Measurements from ENCODE around the gene RBPJ.

The RBPJ gene

DNA sequence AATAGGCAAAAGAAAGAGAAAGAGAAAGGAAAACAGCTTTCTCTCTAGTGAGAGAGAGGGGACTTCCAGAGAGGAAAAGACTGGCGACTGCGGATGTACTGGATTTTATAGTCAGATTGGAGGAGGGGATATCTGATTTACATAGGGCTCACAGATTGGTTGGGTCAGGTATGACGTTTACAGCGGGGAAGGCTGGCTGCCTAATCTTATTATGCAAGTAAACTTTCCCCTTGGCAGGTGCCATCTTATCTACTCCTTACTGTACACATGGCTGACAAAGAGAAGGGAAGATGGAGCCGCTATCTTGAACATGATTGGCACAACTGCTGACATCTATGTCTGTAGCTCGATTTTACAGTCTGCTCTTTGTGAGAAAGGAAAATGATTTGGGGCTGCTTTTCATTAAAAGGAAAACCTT lies 25.4 kb downstream of the RBPJ start:
- peaks cover 8% of the 10 kb centered on the region for H3K79me1 ChIP-seq (ENCODE audit: low read length)
- H3K56ac ChIP-seq (ENCODE audit: low read length) = no peak overlapping the region
- no peak overlapping the region for H2BK5ac ChIP-seq (ENCODE audit: low read length)
- no peak overlapping the region for H2AK5ac ChIP-seq (ENCODE audit: low read length)
- H3K18ac ChIP-seq (ENCODE audit: low read length) = no peak overlapping the region
- H3K27ac ChIP-seq (ENCODE audit: low read depth, low read length) = no peak overlapping the region
- no peak overlapping the region for H3K4me3 ChIP-seq (ENCODE audit: low read length)
- H3K4ac ChIP-seq (ENCODE audit: low read depth, low read length) = no peak overlapping the region
- no peak overlapping the region for H3K23ac ChIP-seq (ENCODE audit: low read length)
- peak; percentile 57 for DNase-seq
- H3K36me3 ChIP-seq (ENCODE audit: control insufficient read depth, insufficient read depth, low read length) = no peaks in the 10 kb centered on the region
- no peak overlapping the region for H4K5ac ChIP-seq (ENCODE audit: low read length)
- no peak overlapping the region for H2BK120ac ChIP-seq (ENCODE audit: low read depth, low read length)
- no peaks in the 10 kb centered on the region for H3K27me3 ChIP-seq (ENCODE audit: insufficient read depth, low read length, poor library complexity)
- WGBS (ENCODE audit: extremely low coverage, insufficient coverage, low lambda C conversion rate) = no CpG with 5 or more reads among the region's 6 CpGs
- H4K8ac ChIP-seq (ENCODE audit: low read depth, low read length) = no peak overlapping the region
- H3K4me1 ChIP-seq (ENCODE audit: control insufficient read depth, low read depth, low read length) = peaks cover 2% of the 10 kb centered on the region
- H3K9ac ChIP-seq (ENCODE audit: low read length) = no peak overlapping the region
- no peak overlapping the region for H3K4me2 ChIP-seq (ENCODE audit: low read length)
- peaks cover 69% of the 10 kb centered on the region for H3K79me2 ChIP-seq (ENCODE audit: control insufficient read depth, insufficient read depth, low read length)
- H2BK15ac ChIP-seq (replicated peaks; ENCODE audit: low read depth) = no peak overlapping the region

DNA sequence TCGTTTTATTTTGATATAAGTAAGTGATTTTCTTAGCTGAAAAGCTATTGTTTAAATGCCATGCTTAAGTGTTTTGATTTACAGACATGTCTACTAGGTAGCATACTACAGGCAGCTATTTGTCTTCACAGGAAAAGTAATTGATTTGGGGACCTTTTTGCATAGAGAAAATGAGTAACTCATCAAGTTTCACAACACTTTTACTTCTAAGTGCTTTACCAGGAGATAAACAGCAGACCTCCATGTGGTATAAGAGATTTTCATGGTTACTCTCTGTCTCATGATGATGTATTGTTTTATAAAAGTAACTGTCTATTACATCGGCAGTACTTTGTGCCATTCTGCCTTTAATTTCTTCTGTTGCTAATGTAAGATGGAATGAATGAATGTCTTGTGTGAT lies 28.7 kb downstream of the RBPJ start:
- Histone ChIP-seq H3K79me1 (ENCODE audit: low read length) (peaks cover 3% of the 10 kb centered on the region), H3K18ac (ENCODE audit: low read length) (no peak overlapping the region), H3K23ac (ENCODE audit: low read length) (no peak overlapping the region), H3K4me2 (ENCODE audit: low read length) (no peak overlapping the region), H2BK5ac (ENCODE audit: low read length) (no peak overlapping the region), H3K56ac (ENCODE audit: low read length) (no peak overlapping the region), H3K27ac (ENCODE audit: low read depth, low read length) (no peak overlapping the region), H2AK5ac (ENCODE audit: low read length) (no peak overlapping the region), H3K4me1 (ENCODE audit: control insufficient read depth, low read depth, low read length) (no peaks in the 10 kb centered on the region), H3K9ac (ENCODE audit: low read length) (no peak overlapping the region), H3K4me3 (ENCODE audit: low read length) (no peak overlapping the region), H4K8ac (ENCODE audit: low read depth, low read length) (no peak overlapping the region), H2BK120ac (ENCODE audit: low read depth, low read length) (no peak overlapping the region), H3K27me3 (ENCODE audit: insufficient read depth, low read length, poor library complexity) (no peaks in the 10 kb centered on the region), H4K5ac (ENCODE audit: low read length) (no peak overlapping the region), H3K79me2 (ENCODE audit: control insufficient read depth, insufficient read depth, low read length) (peaks cover 62% of the 10 kb centered on the region), H2BK15ac (replicated peaks; ENCODE audit: low read depth) (no peak overlapping the region), H3K4ac (ENCODE audit: low read depth, low read length) (no peak overlapping the region), H3K36me3 (ENCODE audit: control insufficient read depth, insufficient read depth, low read length) (no peaks in the 10 kb centered on the region)
- DNase-seq = no peak
- WGBS (ENCODE audit: extremely low coverage, insufficient coverage, low lambda C conversion rate) = no CpG with 5 or more reads among the region's 2 CpGs

DNA sequence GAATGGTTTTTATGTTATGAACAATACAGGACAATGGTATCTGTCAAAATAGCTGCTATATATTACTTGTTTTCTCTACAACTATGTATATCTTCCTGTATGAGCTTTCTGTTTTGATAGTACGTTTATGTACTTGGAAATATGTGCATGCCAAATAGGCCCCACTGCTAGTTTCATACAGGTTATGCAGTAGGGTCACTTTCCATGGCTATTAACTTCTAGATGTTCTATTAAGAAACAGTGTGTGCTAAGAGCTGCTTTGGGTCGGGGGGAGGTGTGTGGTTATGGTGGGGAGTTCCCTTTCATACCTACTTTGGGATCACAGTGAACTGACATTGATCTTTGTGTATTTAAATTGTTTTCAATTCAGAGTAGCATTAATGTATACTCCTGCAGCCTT lies 30.9 kb downstream of the RBPJ start:
- H2BK120ac ChIP-seq (ENCODE audit: low read depth, low read length) = no peak overlapping the region
- no peak overlapping the region for H2BK15ac ChIP-seq (replicated peaks; ENCODE audit: low read depth)
- peaks cover 66% of the 10 kb centered on the region for H3K79me2 ChIP-seq (ENCODE audit: control insufficient read depth, insufficient read depth, low read length)
- H3K23ac ChIP-seq (ENCODE audit: low read length) = no peak overlapping the region
- H3K56ac ChIP-seq (ENCODE audit: low read length) = no peak overlapping the region
- H3K9ac ChIP-seq (ENCODE audit: low read length) = no peak overlapping the region
- H3K27ac ChIP-seq (ENCODE audit: low read depth, low read length) = no peak overlapping the region
- no peak overlapping the region for H3K4me3 ChIP-seq (ENCODE audit: low read length)
- no peaks in the 10 kb centered on the region for H3K4me1 ChIP-seq (ENCODE audit: control insufficient read depth, low read depth, low read length)
- no peak overlapping the region for H4K5ac ChIP-seq (ENCODE audit: low read length)
- no peaks in the 10 kb centered on the region for H3K36me3 ChIP-seq (ENCODE audit: control insufficient read depth, insufficient read depth, low read length)
- peak overlapping the region; percentile 81 for H4K8ac ChIP-seq (ENCODE audit: low read depth, low read length)
- DNase-seq = no peak
- H2AK5ac ChIP-seq (ENCODE audit: low read length) = no peak overlapping the region
- no peak overlapping the region for H2BK5ac ChIP-seq (ENCODE audit: low read length)
- no peak overlapping the region for H3K4me2 ChIP-seq (ENCODE audit: low read length)
- WGBS (ENCODE audit: extremely low coverage, insufficient coverage, low lambda C conversion rate) = no CpG with 5 or more reads among the region's 2 CpGs
- H3K27me3 ChIP-seq (ENCODE audit: insufficient read depth, low read length, poor library complexity) = no peaks in the 10 kb centered on the region
- H3K18ac ChIP-seq (ENCODE audit: low read length) = no peak overlapping the region
- H3K4ac ChIP-seq (ENCODE audit: low read depth, low read length) = no peak overlapping the region
- peaks cover 5% of the 10 kb centered on the region for H3K79me1 ChIP-seq (ENCODE audit: low read length)

DNA sequence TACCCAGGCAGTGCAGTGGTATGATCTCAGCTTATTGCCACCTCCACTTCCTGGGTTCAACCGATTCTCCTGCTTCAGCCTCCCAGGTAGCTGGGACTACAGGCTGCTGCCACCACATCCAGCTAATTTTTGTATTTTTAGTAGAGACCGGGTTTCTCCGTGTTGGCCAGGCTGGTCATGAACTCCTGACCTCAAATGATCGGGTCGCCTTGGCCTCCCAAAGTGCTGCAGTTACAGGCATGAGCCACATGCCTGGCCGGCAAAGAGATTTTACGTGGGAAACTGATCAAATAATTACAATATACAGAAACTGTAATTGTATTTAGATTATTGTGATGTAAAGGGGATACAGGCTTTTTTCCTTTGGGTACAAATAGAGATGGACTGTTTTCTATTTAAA lies 33.7 kb downstream of the RBPJ start:
- WGBS (ENCODE audit: extremely low coverage, insufficient coverage, low lambda C conversion rate) = no CpG with 5 or more reads among the region's 7 CpGs

DNA sequence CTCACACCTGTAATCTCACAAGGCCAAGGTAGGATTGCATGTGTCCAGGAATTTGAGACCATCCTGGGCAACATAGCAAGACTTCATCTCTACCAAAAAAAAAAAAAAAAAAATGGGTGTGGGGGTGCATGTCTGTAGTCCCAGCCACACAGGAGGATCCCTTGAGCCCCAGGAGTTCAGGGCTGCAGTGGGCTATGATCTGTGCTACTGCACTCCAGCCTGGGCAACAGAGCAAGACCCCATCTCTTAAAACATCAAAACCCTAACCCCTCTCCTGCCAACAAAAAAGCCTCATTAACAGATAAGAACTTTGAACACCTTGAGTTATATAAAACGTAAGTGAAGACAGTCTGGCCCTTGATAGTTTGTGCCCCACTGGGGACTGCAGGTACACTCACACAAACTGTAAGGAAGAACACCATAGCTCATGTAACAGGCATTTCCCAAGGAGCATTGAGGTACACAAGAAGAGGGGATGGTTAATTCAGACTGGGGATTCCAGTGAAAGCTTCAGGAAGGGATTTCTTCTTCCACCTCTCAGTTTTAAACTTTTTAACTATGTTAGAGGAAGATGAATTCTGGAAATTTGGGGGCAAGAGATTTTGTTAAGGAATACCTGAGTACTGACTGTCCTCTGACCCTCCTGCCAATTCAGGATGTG lies 34.7 kb downstream of the RBPJ start:
- Histone ChIP-seq H3K23ac (ENCODE audit: low read length) (no peak overlapping the region), H3K79me1 (ENCODE audit: low read length) (peaks cover 4% of the 10 kb centered on the region), H3K79me2 (ENCODE audit: control insufficient read depth, insufficient read depth, low read length) (peaks cover 66% of the 10 kb centered on the region), H3K4me2 (ENCODE audit: low read length) (no peak overlapping the region), H4K8ac (ENCODE audit: low read depth, low read length) (no peak overlapping the region), H2AK5ac (ENCODE audit: low read length) (no peak overlapping the region), H3K27me3 (ENCODE audit: insufficient read depth, low read length, poor library complexity) (no peaks in the 10 kb centered on the region), H3K4me3 (ENCODE audit: low read length) (no peak overlapping the region), H2BK5ac (ENCODE audit: low read length) (no peak overlapping the region), H3K27ac (ENCODE audit: low read depth, low read length) (no peak overlapping the region), H4K5ac (ENCODE audit: low read length) (no peak overlapping the region), H2BK120ac (ENCODE audit: low read depth, low read length) (no peak overlapping the region), H3K18ac (ENCODE audit: low read length) (no peak overlapping the region), H2BK15ac (replicated peaks; ENCODE audit: low read depth) (no peak overlapping the region), H3K36me3 (ENCODE audit: control insufficient read depth, insufficient read depth, low read length) (no peaks in the 10 kb centered on the region), H3K9ac (ENCODE audit: low read length) (no peak overlapping the region), H3K4me1 (ENCODE audit: control insufficient read depth, low read depth, low read length) (no peaks in the 10 kb centered on the region), H3K4ac (ENCODE audit: low read depth, low read length) (no peak overlapping the region), H3K56ac (ENCODE audit: low read length) (no peak overlapping the region)
- DNase-seq = no peak
- no CpG with 5 or more reads among the region's 1 CpG for WGBS (ENCODE audit: extremely low coverage, insufficient coverage, low lambda C conversion rate)

More for the DNA sequence above, 33.7 kb downstream of the RBPJ start:
- Histone ChIP-seq H3K56ac (ENCODE audit: low read length) (no peak overlapping the region), H2BK5ac (ENCODE audit: low read length) (no peak overlapping the region), H3K27me3 (ENCODE audit: insufficient read depth, low read length, poor library complexity) (no peaks in the 10 kb centered on the region), H2BK120ac (ENCODE audit: low read depth, low read length) (no peak overlapping the region), H3K23ac (ENCODE audit: low read length) (no peak overlapping the region), H4K5ac (ENCODE audit: low read length) (no peak overlapping the region), H3K4ac (ENCODE audit: low read depth, low read length) (no peak overlapping the region), H2BK15ac (replicated peaks; ENCODE audit: low read depth) (no peak overlapping the region), H3K9ac (ENCODE audit: low read length) (no peak overlapping the region), H2AK5ac (ENCODE audit: low read length) (no peak overlapping the region), H3K4me3 (ENCODE audit: low read length) (no peak overlapping the region), H4K8ac (ENCODE audit: low read depth, low read length) (no peak overlapping the region), H3K27ac (ENCODE audit: low read depth, low read length) (no peak overlapping the region), H3K4me2 (ENCODE audit: low read length) (no peak overlapping the region), H3K79me2 (ENCODE audit: control insufficient read depth, insufficient read depth, low read length) (peaks cover 66% of the 10 kb centered on the region), H3K4me1 (ENCODE audit: control insufficient read depth, low read depth, low read length) (no peaks in the 10 kb centered on the region), H3K79me1 (ENCODE audit: low read length) (peaks cover 4% of the 10 kb centered on the region), H3K18ac (ENCODE audit: low read length) (no peak overlapping the region), H3K36me3 (ENCODE audit: control insufficient read depth, insufficient read depth, low read length) (no peaks in the 10 kb centered on the region)
- DNase-seq = no peak

DNA sequence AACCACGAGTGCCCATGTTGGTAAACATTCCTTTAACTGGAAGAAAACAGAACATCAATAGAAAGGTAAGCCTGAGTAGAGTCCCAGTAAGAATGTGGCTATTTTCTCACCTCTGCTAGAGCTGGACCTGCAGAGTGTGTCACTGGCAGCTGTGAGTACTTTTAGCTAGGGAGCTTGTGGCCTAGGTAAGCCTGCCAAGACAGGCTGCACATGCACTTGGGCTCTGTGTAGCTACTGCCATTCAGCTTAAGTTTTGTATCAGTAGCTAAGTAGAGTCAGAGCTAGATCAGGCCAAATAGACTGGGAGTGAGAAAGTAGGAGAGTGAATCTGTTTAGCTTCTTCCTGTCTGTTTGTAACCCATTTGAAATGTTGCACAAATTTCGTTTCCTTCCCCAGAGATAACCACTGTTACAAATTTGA lies 35.3 kb downstream of the RBPJ start:
- H2BK120ac ChIP-seq (ENCODE audit: low read depth, low read length) = no peak overlapping the region
- H2AK5ac ChIP-seq (ENCODE audit: low read length) = no peak overlapping the region
- no peaks in the 10 kb centered on the region for H3K27me3 ChIP-seq (ENCODE audit: insufficient read depth, low read length, poor library complexity)
- H3K79me1 ChIP-seq (ENCODE audit: low read length) = peaks cover 4% of the 10 kb centered on the region
- no peak overlapping the region for H3K4me3 ChIP-seq (ENCODE audit: low read length)
- no peak overlapping the region for H3K23ac ChIP-seq (ENCODE audit: low read length)
- H3K56ac ChIP-seq (ENCODE audit: low read length) = no peak overlapping the region
- WGBS (ENCODE audit: extremely low coverage, insufficient coverage, low lambda C conversion rate) = no CpG with 5 or more reads among the region's 2 CpGs
- H2BK15ac ChIP-seq (replicated peaks; ENCODE audit: low read depth) = no peak overlapping the region
- DNase-seq = peak; percentile 67
- H3K9ac ChIP-seq (ENCODE audit: low read length) = no peak overlapping the region
- no peaks in the 10 kb centered on the region for H3K4me1 ChIP-seq (ENCODE audit: control insufficient read depth, low read depth, low read length)
- peak overlapping the region; percentile 28 for H3K18ac ChIP-seq (ENCODE audit: low read length)
- no peak overlapping the region for H3K4me2 ChIP-seq (ENCODE audit: low read length)
- H3K79me2 ChIP-seq (ENCODE audit: control insufficient read depth, insufficient read depth, low read length) = peaks cover 66% of the 10 kb centered on the region
- no peak overlapping the region for H4K5ac ChIP-seq (ENCODE audit: low read length)
- no peak overlapping the region for H2BK5ac ChIP-seq (ENCODE audit: low read length)
- no peak overlapping the region for H3K4ac ChIP-seq (ENCODE audit: low read depth, low read length)
- no peaks in the 10 kb centered on the region for H3K36me3 ChIP-seq (ENCODE audit: control insufficient read depth, insufficient read depth, low read length)
- H3K27ac ChIP-seq (ENCODE audit: low read depth, low read length) = no peak overlapping the region
- no peak overlapping the region for H4K8ac ChIP-seq (ENCODE audit: low read depth, low read length)
